Gastrocnemius medialis (tissue), 4 donors: ENCODE results near the gene PHF20. TPM values are rescaled to one million over a fixed set of nuclear protein-coding genes. Genes with fewer than 3 reads are reported as not detected.

Source experiments
- ATAC-seq, 2 donors: fragments of 150-250 bp; one replicate each; pipeline ENCODE4 v1.9.1; 2016
- DNase-seq, 2 donors: peaks; one replicate each; pipeline ENCODE4 v3.0.0-alpha.2; 2019
- H3K27ac ChIP-seq, 4 donors: fragments of 200-600 bp; sonication (generic); 1 replicate in 1 of 4; 2 replicates in 3 of 4; pipeline ENCODE4 v1.5.1; 2016 to 2018; ENCODE audit warnings: mild to moderate bottlenecking in 2 of 4, moderate library complexity in 1 of 4
- H3K27me3 ChIP-seq, 3 donors: fragments of 200-600 bp; sonication (generic) in 2 of 3; 1 replicate in 1 of 3; 2 replicates in 2 of 3; pipeline versions ENCODE4 v1.5.1 to v1.6.0; 2016 to 2019; ENCODE audit warnings: mild to moderate bottlenecking in 1 of 3, moderate library complexity in 1 of 3
- H3K36me3 ChIP-seq, 2 donors: fragments of 200-600 bp; sonication (generic) in 1 of 2; one replicate each; pipeline ENCODE4 v1.5.1; 2017 to 2018
- H3K4me1 ChIP-seq, 2 donors: fragments of 200-600 bp; sonication (generic) in 1 of 2; one replicate each; pipeline ENCODE4 v1.5.1; 2016 to 2017; ENCODE audit warnings: mild to moderate bottlenecking in 2 of 2
- H3K4me3 ChIP-seq, 4 donors: fragments of 200-600 bp; sonication (generic) in 3 of 4; 1 replicate in 1 of 4; 2 replicates in 3 of 4; pipeline ENCODE4 v1.5.1; 2016 to 2019; ENCODE audit warnings: mild to moderate bottlenecking in 2 of 4
- H3K9me3 ChIP-seq, 3 donors: fragments of 200-600 bp; sonication (generic) in 2 of 3; 1 replicate in 1 of 3; 2 replicates in 2 of 3; pipeline ENCODE4 v1.5.1; 2016 to 2019
- CTCF ChIP-seq, 5 experiments: fragments of 450-650 bp in 3 of 5; fragments of 200-600 bp in 2 of 5; sonication (generic) in 2 of 5; IDR thresholded peaks in 4 of 5; conservative IDR thresholded peaks in 1 of 5; 1 replicate in 4 of 5; 2 replicates in 1 of 5; pipeline ENCODE4 v1.5.1; 2016 to 2019; ENCODE audit warnings: antibody characterized with exemption in 5 of 5, mild to moderate bottlenecking in 3 of 5, moderate library complexity in 3 of 5
- POLR2A ChIP-seq, 2 donors: fragments of 450-650 bp; IDR thresholded peaks; one replicate each; pipeline ENCODE4 v1.6.1; 2017; ENCODE audit warnings: antibody characterized with exemption in 2 of 2, mild to moderate bottlenecking in 2 of 2, moderate library complexity in 2 of 2
- in situ Hi-C, 4 donors: fragments of 200-750 bp; cut with MboI; loops; one replicate each; pipeline versions ENCODE4 v1.15.0 to v1.8.0; 2017; ENCODE audit warnings: low sequenced_read_pairs in 4 of 4
- intact Hi-C: fragments of 100-400 bp; cut with DNase I; formaldehyde crosslinking; loops from one replicate; pipeline ENCODE4 v1.15.1; 2023; ENCODE audit warnings: low total_unique reads
- total RNA-seq, 4 donors: library from RNA; depleted of rRNA; stranded (reverse); fragments of >200 nt; gene quantifications; one replicate each; pipeline versions ENCODE4 v1.1.0 to v1.2.3, GENCODE V29; 2016

PHF20 gene
- total RNA-seq, 4 donors from 2014 or later, result 72.6 to 91.9 (median 82.2) TPM

DNA sequence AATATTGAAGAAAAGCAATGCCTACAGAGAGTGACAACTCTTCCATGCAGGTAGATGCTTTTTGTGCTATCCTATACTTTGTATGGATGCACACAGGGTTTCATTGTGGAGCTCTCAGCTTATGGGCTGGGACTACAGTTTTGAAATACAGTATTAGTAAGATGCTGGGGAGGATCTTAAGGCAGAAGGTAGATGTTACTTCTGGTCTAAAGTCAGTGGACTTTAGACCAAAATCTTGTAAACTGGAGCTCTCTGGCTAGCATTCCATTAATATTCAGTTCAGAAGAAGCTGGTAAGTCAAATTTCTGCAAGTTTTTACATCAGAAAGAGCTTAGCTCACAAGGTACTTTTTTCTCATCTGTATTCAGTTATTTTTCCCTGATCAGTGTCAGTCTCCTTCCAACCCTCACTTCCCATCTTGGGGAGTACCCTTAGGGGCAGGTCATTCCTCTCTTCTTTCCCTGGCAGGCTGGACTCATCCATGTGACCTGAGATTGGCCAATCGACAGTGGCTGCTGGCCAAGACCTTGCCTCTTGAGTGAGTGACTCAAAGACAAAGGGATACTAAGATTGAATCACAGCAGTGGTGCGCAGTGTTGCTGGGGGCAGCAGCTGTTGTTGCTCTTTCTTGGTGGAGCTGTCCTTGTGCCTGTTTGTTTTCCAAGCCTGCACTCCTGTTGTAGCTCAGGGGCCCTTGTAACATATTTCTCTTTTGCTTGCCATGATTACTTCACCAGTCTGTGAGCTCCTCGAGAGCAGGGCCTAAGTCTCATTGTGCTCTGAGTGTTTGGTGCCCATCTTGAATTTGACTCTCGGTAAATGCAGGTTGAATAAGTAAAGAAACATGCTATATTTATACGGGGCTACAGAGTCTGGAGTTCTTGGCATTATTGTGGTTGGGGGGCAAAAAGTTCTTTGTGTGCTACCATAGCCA is 2.8 kb upstream of the PHF20 start:
- TF ChIP-seq CTCF (IDR thresholded peaks at IDR 0.05 in 4 of 5, conservative IDR thresholded peaks at IDR 0.05 in 1 of 5) (no peak), POLR2A (IDR thresholded peaks at IDR 0.05) (peak; percentile 71 to 87)
- Histone ChIP-seq H3K27me3 (no peaks in the 10 kb centered on the region), H3K4me1 (peaks cover 49 to 54% of the 10 kb centered on the region in 2 donors), H3K9me3 (no peaks in the 10 kb centered on the region), H3K4me3 (no peak overlapping the region), H3K27ac (peak overlapping the region; percentile 85 to 95 (median 91)), H3K36me3 (no peaks in the 10 kb centered on the region)
- DNase-seq (peak; percentile 97 to 100), ATAC-seq (peak; percentile 76 to 82)
- in situ Hi-C loops, result no loop called here
- intact Hi-C loops, result loop anchor here (1.0 kb wide), 1 partner anchor 27 kb away; the partner anchor contains the start of gene RBM39

DNA sequence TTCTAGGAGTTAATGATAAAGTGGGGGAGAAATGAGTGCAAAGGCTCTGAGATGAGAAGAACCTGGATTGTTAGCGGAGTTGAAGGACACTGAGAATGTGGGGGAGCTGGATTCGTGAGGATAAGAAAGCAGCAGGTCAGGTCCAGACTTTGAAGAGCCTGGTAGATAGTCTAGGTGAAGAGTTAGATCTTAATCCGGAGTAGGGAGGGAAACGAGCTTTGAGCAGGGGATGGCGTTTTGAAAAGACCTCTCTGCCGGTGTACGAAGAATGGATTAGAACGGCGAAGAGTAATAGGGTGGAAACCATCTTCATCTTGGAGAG is 487 bp upstream of the PHF20 start:
- no peaks in the 10 kb centered on the region for H3K36me3 ChIP-seq
- H3K4me1 ChIP-seq, result peaks cover 72% of the 10 kb centered on the region in 2 donors
- intact Hi-C loops, result loop anchor here (2.0 kb wide), 1 partner anchor 57 kb away; no protein-coding TSS in a partner anchor
- H3K27ac ChIP-seq, result peak overlapping the region; percentile 85 to 95 (median 91)
- no peak for ATAC-seq
- H3K27me3 ChIP-seq, result no peaks in the 10 kb centered on the region
- in situ Hi-C loops, result no loop called here
- H3K9me3 ChIP-seq, result no peaks in the 10 kb centered on the region
- TF ChIP-seq POLR2A (IDR thresholded peaks at IDR 0.05) (no peak), CTCF (IDR thresholded peaks at IDR 0.05 in 4 of 5, conservative IDR thresholded peaks at IDR 0.05 in 1 of 5) (no peak)
- H3K4me3 ChIP-seq, result peak overlapping the region in 3 of 4 donors; percentile 0 to 67 (median 36)
- no peak for DNase-seq

DNA sequence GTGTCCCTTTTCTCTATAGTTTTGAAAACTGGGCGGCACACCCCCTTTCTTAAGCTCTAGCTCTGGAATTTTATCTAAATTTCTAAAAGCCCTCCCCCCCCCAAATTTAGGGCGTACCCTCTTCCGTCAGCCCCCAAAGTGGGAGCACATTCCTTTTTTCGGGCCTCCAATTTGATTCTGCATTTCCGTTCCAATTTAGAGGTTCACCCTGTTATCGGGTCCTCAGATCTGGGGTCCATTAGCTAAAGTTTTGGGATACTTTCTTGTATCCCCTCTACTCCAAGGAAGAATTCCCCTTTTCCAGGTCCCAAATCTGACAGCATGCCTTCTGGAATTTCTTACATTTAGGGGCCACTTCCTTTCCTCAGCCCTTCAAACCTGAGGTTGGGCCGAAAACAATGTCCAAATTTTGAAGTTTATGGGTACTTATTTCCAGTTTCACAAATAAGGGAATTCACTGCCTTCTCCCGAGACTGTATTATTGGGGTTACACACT is 796 bp downstream of the PHF20 start:
- intact Hi-C loops, result loop anchor here (1.0 kb wide), 1 partner anchor 112 kb away; no protein-coding TSS in a partner anchor
- no peak for TF ChIP-seq POLR2A (IDR thresholded peaks at IDR 0.05)
- TF ChIP-seq CTCF (IDR thresholded peaks at IDR 0.05 in 4 of 5, conservative IDR thresholded peaks at IDR 0.05 in 1 of 5), result no peak
- ATAC-seq, result no peak

DNA sequence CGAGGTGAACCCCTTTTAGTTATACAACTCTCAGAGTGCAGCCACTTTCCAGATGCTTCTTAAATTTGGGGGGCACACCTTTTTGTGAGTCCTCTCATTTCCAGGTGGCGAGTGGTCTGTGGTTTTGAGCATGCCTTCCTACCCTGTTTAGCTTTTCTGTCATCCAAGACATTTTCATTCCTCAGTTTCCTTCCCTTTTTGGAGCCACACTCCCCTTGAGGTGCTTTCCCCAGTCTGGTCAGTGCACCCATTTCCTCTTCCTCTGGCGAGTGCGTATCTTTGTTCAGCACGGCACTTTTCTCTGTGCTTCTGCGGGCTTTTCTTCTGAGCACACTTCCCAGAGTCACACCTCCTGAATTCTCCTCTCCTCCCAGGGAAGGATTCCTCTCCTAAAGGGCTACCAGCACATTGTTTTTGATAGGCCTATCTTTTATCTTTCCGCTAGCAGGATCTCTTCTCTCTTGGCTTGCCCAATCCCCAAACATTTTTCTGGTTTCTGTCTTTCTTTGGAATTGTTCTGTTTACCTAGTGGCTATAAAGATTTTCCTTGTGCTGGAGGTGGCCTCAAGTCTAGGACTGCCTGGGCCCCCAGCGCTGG is 1.4 kb downstream of the PHF20 start:
- Histone ChIP-seq H3K4me3 (peak overlapping the region; percentile 67 to 80 (median 72)), H3K9me3 (no peaks in the 10 kb centered on the region), H3K36me3 (no peaks in the 10 kb centered on the region), H3K27ac (peak overlapping the region; percentile 85 to 95 (median 91)), H3K27me3 (no peaks in the 10 kb centered on the region), H3K4me1 (peaks cover 78 to 80% of the 10 kb centered on the region in 2 donors)
- TF ChIP-seq CTCF (IDR thresholded peaks at IDR 0.05 in 4 of 5, conservative IDR thresholded peaks at IDR 0.05 in 1 of 5) (no peak), POLR2A (IDR thresholded peaks at IDR 0.05) (peak in 1 of 2 donors; percentile 17)
- DNase-seq (peak in 1 of 2 donors; percentile 11), ATAC-seq (no peak)
- intact Hi-C loops (no loop called here), in situ Hi-C loops (no loop called here)

More for the DNA sequence above, 796 bp downstream of the PHF20 start:
- no peaks in the 10 kb centered on the region for H3K27me3 ChIP-seq
- H3K27ac ChIP-seq, result peak overlapping the region; percentile 85 to 95 (median 91)
- H3K4me1 ChIP-seq, result peaks cover 82 to 85% of the 10 kb centered on the region in 2 donors
- no peaks in the 10 kb centered on the region for H3K9me3 ChIP-seq
- no peaks in the 10 kb centered on the region for H3K36me3 ChIP-seq
- H3K4me3 ChIP-seq, result peak overlapping the region; percentile 67 to 80 (median 72)
- in situ Hi-C loops, result no loop called here
- no peak for DNase-seq
